ENCODE data around the gene GABARAPL2.

DNA sequence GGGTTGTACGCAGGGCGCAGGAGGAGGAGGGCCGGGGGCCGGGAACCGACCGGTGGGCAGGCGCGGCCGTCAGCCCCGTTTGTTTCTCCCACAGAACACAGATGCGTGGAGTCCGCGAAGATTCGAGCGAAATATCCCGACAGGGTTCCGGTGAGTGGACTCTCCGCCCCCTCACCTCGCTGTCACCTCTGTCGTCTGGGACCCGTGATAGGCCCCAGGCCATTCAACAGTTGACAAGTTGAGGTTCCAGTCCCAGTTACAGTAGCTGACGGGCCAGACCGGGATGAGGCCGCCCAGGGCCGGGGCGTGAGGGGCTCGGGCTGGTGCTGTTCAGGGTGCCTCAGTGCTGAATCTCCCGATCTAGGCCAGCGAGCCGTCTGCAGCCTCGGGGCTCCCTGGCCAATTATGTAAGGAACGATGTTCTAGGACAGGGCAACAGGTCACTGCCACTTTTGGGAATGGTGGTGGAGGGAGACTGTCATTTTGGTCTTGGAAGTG, 628 bp downstream of the GABARAPL2 start:
- TF ChIP-seq CTCF (IDR thresholded peaks at IDR 0.05; ENCODE audit: borderline replicate concordance, extremely low read depth, low read length, poor library complexity, severe bottlenecking): no peak
- no peak for TF ChIP-seq EZH2 (IDR thresholded peaks at IDR 0.05; ENCODE audit: borderline replicate concordance, low read depth, low read length, severe bottlenecking)

All from DND-41 (cell line).